ENCODE measurements around the gene DYNLL1. TPM values are rescaled to one million over a fixed set of nuclear protein-coding genes. Genes with fewer than 3 reads are reported as not detected.

Gene DYNLL1
- total RNA-seq, 1 donor from 2014 or later, result 159 TPM

DNA sequence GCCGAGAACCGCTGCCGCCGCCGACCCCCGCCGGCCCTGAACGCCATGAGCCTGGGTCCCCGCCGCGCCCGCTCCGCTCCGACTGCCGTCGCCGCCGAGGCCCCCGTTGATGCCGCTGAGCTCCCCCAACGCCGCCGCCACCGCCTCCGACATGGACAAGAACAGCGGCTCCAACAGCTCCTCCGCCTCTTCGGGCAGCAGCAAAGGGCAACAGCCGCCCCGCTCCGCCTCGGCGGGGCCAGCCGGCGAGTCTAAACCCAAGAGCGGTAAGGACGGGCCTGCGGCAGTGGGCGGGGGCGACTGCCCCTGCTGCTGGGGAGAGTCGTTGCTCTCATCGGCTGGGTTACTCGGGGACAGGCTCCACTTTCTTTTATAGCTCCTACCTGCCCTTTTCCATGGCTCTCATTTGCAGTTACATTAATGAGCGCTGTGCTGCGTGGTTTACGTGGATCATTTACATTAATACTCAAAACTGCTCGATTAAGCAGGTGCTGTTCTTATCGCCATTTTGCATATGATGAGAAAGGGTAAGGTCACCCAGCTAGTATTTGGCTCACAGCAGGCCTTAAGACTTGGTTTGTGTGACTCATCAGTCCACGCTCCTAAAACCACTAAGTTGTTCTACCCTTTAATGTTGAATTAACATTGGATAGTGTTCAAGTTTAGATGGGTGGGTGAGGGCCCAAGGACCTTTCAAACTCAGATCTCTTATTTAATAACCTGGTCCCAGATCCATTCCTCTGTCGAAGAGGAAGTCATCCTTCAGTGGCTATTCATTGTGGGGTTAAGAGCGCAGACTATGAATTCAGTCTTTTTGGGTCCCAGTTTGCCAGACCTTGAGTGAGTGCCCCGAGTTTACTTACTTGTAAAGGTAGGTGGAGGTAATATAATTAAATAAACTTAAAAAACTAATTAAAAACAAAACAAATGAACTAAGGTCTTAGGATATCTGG lies 39.1 kb downstream of the DYNLL1 start:
- DNase-seq, result no peak

DNA sequence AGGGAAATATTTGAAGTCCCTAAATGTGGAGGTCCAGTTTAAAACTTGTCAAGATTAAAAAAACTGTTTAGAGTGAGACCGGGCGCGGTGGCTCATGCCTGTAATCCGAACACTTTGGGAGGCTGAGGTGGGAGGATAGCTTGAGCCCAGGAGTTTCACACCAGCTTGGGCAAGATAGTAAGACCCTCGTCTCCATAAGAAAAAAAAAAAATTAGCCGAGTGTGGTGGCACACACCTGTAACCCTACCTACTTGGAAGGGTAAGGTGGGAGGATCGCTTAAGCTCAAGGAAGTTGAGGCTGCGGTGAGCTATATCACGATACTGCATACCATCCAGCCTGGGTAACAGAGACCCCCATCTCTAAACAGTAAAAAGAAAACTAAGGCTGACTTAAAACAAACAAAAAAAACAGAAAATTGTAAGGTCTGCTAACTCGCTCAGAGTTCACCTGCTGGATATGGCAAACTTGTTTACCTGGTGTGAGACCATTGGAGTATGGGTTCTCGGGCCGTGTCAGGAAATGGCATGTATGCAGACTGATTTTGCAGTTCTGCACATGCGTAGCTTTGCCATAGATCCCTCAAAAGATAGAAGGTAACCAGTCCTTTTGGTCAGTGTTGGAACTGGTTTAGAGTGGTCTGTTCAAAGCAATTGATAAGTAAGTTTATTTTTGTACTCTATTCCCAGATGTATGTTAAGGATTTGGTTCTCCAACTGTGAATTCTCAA lies 40.3 kb downstream of the DYNLL1 start:
- intact Hi-C loops (cut with micrococcal nuclease), result no loop called here
- Mint-ChIP-seq H3K27ac (peak overlapping the region; percentile 91), H3K36me3 (ENCODE audit: low read depth) (peaks cover 31% of the 10 kb centered on the region), H3K9me3 (no peaks in the 10 kb centered on the region), H3K4me3 (peak overlapping the region; percentile 64), H3K4me1 (peaks cover 65% of the 10 kb centered on the region), H3K27me3 (no peaks in the 10 kb centered on the region)
- TF ChIP-seq, protein P1, sequence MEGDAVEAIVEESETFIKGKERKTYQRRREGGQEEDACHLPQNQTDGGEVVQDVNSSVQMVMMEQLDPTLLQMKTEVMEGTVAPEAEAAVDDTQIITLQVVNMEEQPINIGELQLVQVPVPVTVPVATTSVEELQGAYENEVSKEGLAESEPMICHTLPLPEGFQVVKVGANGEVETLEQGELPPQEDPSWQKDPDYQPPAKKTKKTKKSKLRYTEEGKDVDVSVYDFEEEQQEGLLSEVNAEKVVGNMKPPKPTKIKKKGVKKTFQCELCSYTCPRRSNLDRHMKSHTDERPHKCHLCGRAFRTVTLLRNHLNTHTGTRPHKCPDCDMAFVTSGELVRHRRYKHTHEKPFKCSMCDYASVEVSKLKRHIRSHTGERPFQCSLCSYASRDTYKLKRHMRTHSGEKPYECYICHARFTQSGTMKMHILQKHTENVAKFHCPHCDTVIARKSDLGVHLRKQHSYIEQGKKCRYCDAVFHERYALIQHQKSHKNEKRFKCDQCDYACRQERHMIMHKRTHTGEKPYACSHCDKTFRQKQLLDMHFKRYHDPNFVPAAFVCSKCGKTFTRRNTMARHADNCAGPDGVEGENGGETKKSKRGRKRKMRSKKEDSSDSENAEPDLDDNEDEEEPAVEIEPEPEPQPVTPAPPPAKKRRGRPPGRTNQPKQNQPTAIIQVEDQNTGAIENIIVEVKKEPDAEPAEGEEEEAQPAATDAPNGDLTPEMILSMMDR (IDR thresholded peaks at IDR 0.05), result no peak
- ChIA-PET POLR2A (interaction anchor here (0.5 to 1.9 kb wide), 5 partner anchors 40 to 691 kb away, joined by 3 to 10 read pairs (median 4); partner anchors contain the start of genes DYNLL1, RNU4-1 and RNU4-2), CTCF (interaction anchor here (1.0 to 1.1 kb wide), 2 partner anchors 47 to 66 kb away, joined by 3 read pairs; partner anchors contain the start of gene SRSF9)
- no peak for DNase-seq
- ATAC-seq (ENCODE audit: low read depth), result no peak

More for the DNA sequence above, 39.1 kb downstream of the DYNLL1 start:
- Mint-ChIP-seq H3K9me3 (no peaks in the 10 kb centered on the region), H3K27me3 (no peaks in the 10 kb centered on the region), H3K4me3 (peak overlapping the region; percentile 93), H3K36me3 (ENCODE audit: low read depth) (peaks cover 20% of the 10 kb centered on the region), H3K27ac (peak overlapping the region; percentile 91), H3K4me1 (peaks cover 58% of the 10 kb centered on the region)
- CTCF ChIA-PET, result interaction anchor here (1.0 to 1.1 kb wide), 2 partner anchors 48 to 128 kb away, joined by 3 read pairs; no protein-coding TSS in a partner anchor
- ATAC-seq (ENCODE audit: low read depth), result peak; percentile 63
- POLR2A ChIA-PET, result interaction anchor here (0.5 to 1.9 kb wide), 9 partner anchors 9 to 1966 kb away, joined by 3 to 13 read pairs (median 5); partner anchors contain the start of genes POP5, RNU4-1, RNU4-2 and RPLP0
- intact Hi-C loops (cut with micrococcal nuclease), result loop anchor here (1.0 to 2.0 kb wide), 6 partner anchors 39 to 179 kb away; partner anchors contain the start of genes COX6A1, DYNLL1, MLEC and POP5
- TF ChIP-seq, protein P1 (IDR thresholded peaks at IDR 0.05), result no peak

- Mint-ChIP-seq H3K9me3 (no peaks in the 10 kb centered on the region), H3K4me1 (peaks cover 67% of the 10 kb centered on the region), H3K27me3 (no peaks in the 10 kb centered on the region), H3K4me3 (peak overlapping the region; percentile 64), H3K27ac (no peak overlapping the region), H3K36me3 (ENCODE audit: low read depth) (peaks cover 46% of the 10 kb centered on the region)
- POLR2A ChIA-PET, result interaction anchor here (1.6 to 1.8 kb wide), 2 partner anchors 42 to 246 kb away, joined by 4 read pairs; partner anchors contain the start of genes DYNLL1 and RNU4-2
- ATAC-seq (ENCODE audit: low read depth) (no peak), DNase-seq (no peak)
- TF ChIP-seq, protein P1 (IDR thresholded peaks at IDR 0.05), result no peak
- CTCF ChIA-PET, result interaction anchor here (1.0 kb wide), 1 partner anchor 43 kb away, joined by 3 read pairs; the partner anchor contains the start of gene POP5
- intact Hi-C loops (cut with micrococcal nuclease), result no loop called here
These were observed 41.9 kb downstream of the DYNLL1 start for GRCh38 chr12:120537856-120538220.

- DNase-seq (no peak), ATAC-seq (ENCODE audit: low read depth) (no peak)
- H3K9me3 Mint-ChIP-seq, result no peaks in the 10 kb centered on the region
- H3K27me3 Mint-ChIP-seq, result no peaks in the 10 kb centered on the region
- H3K4me3 Mint-ChIP-seq, result peak overlapping the region; percentile 64
- TF ChIP-seq, protein P1 (IDR thresholded peaks at IDR 0.05), result no peak
- intact Hi-C loops (cut with micrococcal nuclease), result no loop called here
- peak overlapping the region; percentile 77 for H3K27ac Mint-ChIP-seq
- peaks cover 67% of the 10 kb centered on the region for H3K4me1 Mint-ChIP-seq
- CTCF ChIA-PET, result interaction anchor here (0.8 to 1.2 kb wide), 3 partner anchors 42 to 84 kb away, joined by 3 to 4 read pairs (median 3); partner anchors contain the start of gene POP5
- POLR2A ChIA-PET, result interaction anchor here (1.6 to 1.8 kb wide), 2 partner anchors 10 to 246 kb away, joined by 4 to 6 read pairs; partner anchors contain the start of genes COQ5 and RNU4-2
- H3K36me3 Mint-ChIP-seq (ENCODE audit: low read depth), result peaks cover 50% of the 10 kb centered on the region
These were observed 42.6 kb downstream of the DYNLL1 start for GRCh38 chr12:120538281-120539156.
